Activated T-cell treated with anti-CD3 and anti-CD28 coated beads for 1 hour (primary cell): ENCODE data around the gene TSPEAR.

Experiments used
- DNase-seq: peaks from one replicate; pipeline ENCODE4 v3.0.0-alpha.2; 2020; ENCODE audit warnings: low read depth

Gene TSPEAR

GRCh38 chr21:44527983-44528633 lies 183.3 kb downstream of the TSPEAR start:
- no peak for DNase-seq

- DNase-seq, result no peak
These were observed 184.0 kb downstream of the TSPEAR start for GRCh38 chr21:44527156-44527982.

- no peak for DNase-seq
These were observed 185.0 kb downstream of the TSPEAR start for GRCh38 chr21:44526096-44526997.

- DNase-seq, result no peak
These were observed 185.8 kb downstream of the TSPEAR start for GRCh38 chr21:44525391-44526095.

GRCh38 chr21:44524414-44525371 lies 186.7 kb downstream of the TSPEAR start:
- no peak for DNase-seq

GRCh38 chr21:44523567-44524413 lies 187.6 kb downstream of the TSPEAR start:
- DNase-seq, result no peak

- DNase-seq, result no peak
These were observed 188.6 kb downstream of the TSPEAR start for GRCh38 chr21:44522753-44523204.

GRCh38 chr21:44521928-44522752 lies 189.2 kb downstream of the TSPEAR start:
- no peak for DNase-seq

- DNase-seq, result no peak
These were observed 190.0 kb downstream of the TSPEAR start for GRCh38 chr21:44521301-44521927.

GRCh38 chr21:44520326-44521300 lies 190.8 kb downstream of the TSPEAR start:
- DNase-seq, result no peak

- no peak for DNase-seq
These were observed 191.7 kb downstream of the TSPEAR start for GRCh38 chr21:44519346-44520325.

GRCh38 chr21:44518686-44519085 lies 192.7 kb downstream of the TSPEAR start:
- no peak for DNase-seq

- DNase-seq, result no peak
These were observed 194.0 kb downstream of the TSPEAR start for GRCh38 chr21:44517175-44517899.

GRCh38 chr21:44516828-44517174 lies 194.6 kb downstream of the TSPEAR start:
- DNase-seq, result no peak

GRCh38 chr21:44516342-44516741 lies 195.0 kb downstream of the TSPEAR start:
- no peak for DNase-seq
